NCI-H2029 treated with DMSO at 0.1 percent for 48 hours (cell line): Measurements from ENCODE around the gene TAF15.

Experiments used
- DNase-seq: peaks from one replicate; lab custom pipeline; 2025; lab: John Stamatoyannopoulos, UW

TAF15 gene

GRCh38 chr17:35788477-35789368 lies 20.6 kb upstream of the TAF15 start:
- DNase-seq: no peak

- no peak for DNase-seq
Measured at GRCh38 chr17:35790841-35791240, 18.4 kb upstream of the TAF15 start.

- no peak for DNase-seq
Measured at GRCh38 chr17:35791681-35792350, 17.5 kb upstream of the TAF15 start.

- DNase-seq: no peak
Measured at GRCh38 chr17:35793257-35793656, 16.0 kb upstream of the TAF15 start.

GRCh38 chr17:35795007-35795870 lies 14.0 kb upstream of the TAF15 start, which contains the start of gene MMP28:
MMP28 (minus strand) TSS chr17:35795641; CDS start chr17:35795377, 264 bp downstream.
- DNase-seq: no peak

GRCh38 chr17:35795871-35796265 lies 13.4 kb upstream of the TAF15 start:
- no peak for DNase-seq

- DNase-seq: no peak
Measured at GRCh38 chr17:35796942-35797341, 12.3 kb upstream of the TAF15 start.

- DNase-seq: no peak
Measured at GRCh38 chr17:35797370-35797769, 11.9 kb upstream of the TAF15 start.

GRCh38 chr17:35797918-35798317 lies 11.4 kb upstream of the TAF15 start:
- no peak for DNase-seq

- peak; percentile 26 for DNase-seq
Measured at GRCh38 chr17:35799942-35800341, 9.3 kb upstream of the TAF15 start.

GRCh38 chr17:35801583-35802224 lies 7.6 kb upstream of the TAF15 start:
- peak; percentile 81 for DNase-seq

GRCh38 chr17:35804658-35805192 lies 4.6 kb upstream of the TAF15 start:
- peak; percentile 72 for DNase-seq

GRCh38 chr17:35807371-35808144 lies 1.7 kb upstream of the TAF15 start:
- DNase-seq: no peak

- no peak for DNase-seq
Measured at GRCh38 chr17:35808240-35808961, 883 bp upstream of the TAF15 start.

- DNase-seq: no peak
Measured at GRCh38 chr17:35809855-35810461, 674 bp downstream of the TAF15 start.

GRCh38 chr17:35811759-35812158 lies 2.5 kb downstream of the TAF15 start:
- DNase-seq: no peak

- DNase-seq: no peak
Measured at GRCh38 chr17:35812456-35812855, 3.2 kb downstream of the TAF15 start.

GRCh38 chr17:35816723-35817122 lies 7.4 kb downstream of the TAF15 start:
- no peak for DNase-seq

GRCh38 chr17:35817196-35817595 lies 7.9 kb downstream of the TAF15 start:
- DNase-seq: no peak

- no peak for DNase-seq
Measured at GRCh38 chr17:35819455-35819854, 10.2 kb downstream of the TAF15 start.
